Fibroblast of the aortic adventitia (primary cell): ENCODE data around the gene ROR2. TPM values are rescaled to one million over a fixed set of nuclear protein-coding genes. Genes with fewer than 3 reads are reported as not detected.

Experiments used
- DNase-seq: peaks from one replicate; pipeline ENCODE4 v3.0.0-alpha.2; 2010; ENCODE audit warnings: low read depth
- H3K4me3 ChIP-seq: 2 replicates; pipeline ENCODE4 v1.5.1; 2011; ENCODE audit warnings: low read depth, mild to moderate bottlenecking, control low read depth, low read length, moderate library complexity
- CTCF ChIP-seq: IDR thresholded peaks from 2 replicates; pipeline ENCODE4 v1.5.1; 2011; ENCODE audit warnings: mild to moderate bottlenecking, low read length, control low read depth, inconsistent platforms; ENCODE audit not compliant: insufficient read depth
- total RNA-seq: library from RNA; depleted of rRNA; stranded (reverse); fragments of >200 nt; gene quantifications from 2 replicates; pipeline ENCODE4 v1.2.3, GENCODE V29; 2012; ENCODE audit warnings: low replicate concordance

The ROR2 gene
- total RNA-seq, 1 donor = 13.0 TPM

- TF ChIP-seq CTCF = no peak
- no peak for DNase-seq
- no peak overlapping the region for H3K4me3 ChIP-seq
Measured at GRCh38 chr9:91927922-91928510, 22.0 kb downstream of the ROR2 start.

GRCh38 chr9:91924090-91924489 lies 25.9 kb downstream of the ROR2 start:
- DNase-seq = no peak
- no peak for TF ChIP-seq CTCF
- H3K4me3 ChIP-seq = no peak overlapping the region

GRCh38 chr9:91923145-91923544 lies 26.9 kb downstream of the ROR2 start:
- TF ChIP-seq CTCF = no peak
- no peak overlapping the region for H3K4me3 ChIP-seq
- no peak for DNase-seq

- no peak overlapping the region for H3K4me3 ChIP-seq
- no peak for TF ChIP-seq CTCF
Measured at GRCh38 chr9:91921371-91921770, 28.7 kb downstream of the ROR2 start.

GRCh38 chr9:91920630-91921350 lies 29.2 kb downstream of the ROR2 start:
- no peak for DNase-seq
- TF ChIP-seq CTCF = no peak
- H3K4me3 ChIP-seq = no peak overlapping the region

More at GRCh38 chr9:91921371-91921770, 28.7 kb downstream of the ROR2 start:
- no peak for DNase-seq

GRCh38 chr9:91919621-91920020 lies 30.4 kb downstream of the ROR2 start:
- no peak for DNase-seq
- H3K4me3 ChIP-seq = no peak overlapping the region
- TF ChIP-seq CTCF = no peak
